Measurements from ENCODE around the gene FOLR1. TPM values are rescaled to one million over a fixed set of nuclear protein-coding genes. Genes with fewer than 3 reads are reported as not detected.

Gene FOLR1
- total RNA-seq, 8 experiments from 2014 or later = 0.33 to 3.5 (median 1.9) TPM; not detected in 3

DNA sequence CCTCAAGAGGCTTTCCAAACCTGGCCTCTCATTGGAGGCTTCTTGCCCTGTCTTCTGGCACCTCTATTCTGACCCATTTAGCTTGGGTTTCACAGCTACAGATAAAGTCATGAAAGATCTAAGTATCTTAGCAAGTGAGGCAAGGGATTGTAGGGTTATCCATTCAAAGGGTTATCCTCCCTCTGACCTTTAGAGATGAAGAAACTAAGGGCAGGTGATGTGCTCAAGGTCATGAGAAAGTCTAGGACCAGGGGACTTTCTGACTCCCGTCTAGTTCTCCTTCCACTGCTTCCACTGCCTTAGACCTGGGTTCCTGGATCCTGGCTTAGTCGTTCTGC is 44.8 kb downstream of the FOLR1 start:
- Histone ChIP-seq H3K27ac (no peak overlapping the region), H3K4me3 (no peak overlapping the region), H3K4me1 (replicated peaks in 1 of 2) (peaks cover 16 to 20% of the 10 kb centered on the region in 2 donors)
- no peak for ATAC-seq (replicated peaks in 6 of 8)
- in situ Hi-C loops (cut with MboI; ENCODE audit: low pct_unique_long_range_greater_than_20kb in 2 of 9, low sequenced_read_pairs in 9 of 9, unreplicated experiment in 9 of 9) = loop anchor here in 1 of 9 experiments (25.0 kb wide), 1 partner anchor 176 kb away; no protein-coding TSS in a partner anchor
- WGBS, 10 experiments = no CpG with 5 or more reads among the region's 2 CpGs

DNA sequence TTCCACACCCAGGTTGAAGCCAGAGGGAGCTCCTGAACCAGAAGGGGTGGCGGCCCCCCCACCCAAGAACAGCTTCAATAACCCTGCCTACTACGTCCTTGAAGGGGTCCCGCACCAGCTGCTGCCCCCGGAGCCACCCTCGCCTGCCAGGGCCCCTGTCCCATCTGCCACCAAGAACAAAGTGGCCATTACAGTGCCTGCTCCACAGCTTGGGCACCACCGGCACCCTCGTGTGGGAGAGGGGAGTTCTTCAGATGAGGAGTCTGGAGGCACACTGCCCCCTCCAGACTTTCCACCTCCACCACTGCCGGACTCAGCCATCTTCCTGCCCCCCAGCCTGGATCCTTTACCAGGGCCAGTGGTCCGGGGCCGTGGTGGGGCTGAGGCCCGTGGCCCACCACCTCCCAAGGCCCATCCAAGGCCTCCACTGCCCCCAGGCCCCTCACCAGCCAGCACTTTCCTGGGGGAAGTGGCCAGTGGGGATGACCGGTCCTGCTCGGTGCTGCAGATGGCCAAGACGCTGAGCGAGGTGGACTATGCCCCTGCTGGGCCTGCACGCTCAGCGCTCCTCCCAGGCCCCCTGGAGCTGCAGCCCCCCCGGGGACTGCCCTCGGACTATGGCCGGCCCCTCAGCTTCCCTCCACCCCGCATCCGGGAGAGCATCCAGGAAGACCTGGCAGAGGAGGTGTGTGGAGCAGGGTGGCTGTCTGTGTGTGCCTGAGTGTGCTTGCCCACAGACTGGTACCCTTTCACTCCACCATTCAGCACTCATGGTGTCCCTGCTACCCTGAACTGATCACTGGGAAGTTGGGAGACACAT is 45.4 kb downstream of the FOLR1 start:
- ATAC-seq (replicated peaks in 6 of 8) = peak in 5 of 8 experiments; percentile 1 to 7 (median 4)
- Histone ChIP-seq H3K4me3 (no peak overlapping the region), H3K4me1 (replicated peaks in 1 of 2) (peaks cover 16 to 20% of the 10 kb centered on the region in 2 donors), H3K27ac (no peak overlapping the region)
- WGBS, 10 experiments = 100% methylated on average over 3 of the region's 22 CpGs; no CpG with 5 or more reads in 9 of the 10 experiments
- in situ Hi-C loops (cut with MboI; ENCODE audit: low pct_unique_long_range_greater_than_20kb in 2 of 9, low sequenced_read_pairs in 9 of 9, unreplicated experiment in 9 of 9) = loop anchor here in 1 of 9 experiments (25.0 kb wide), 1 partner anchor 175 kb away; no protein-coding TSS in a partner anchor

DNA sequence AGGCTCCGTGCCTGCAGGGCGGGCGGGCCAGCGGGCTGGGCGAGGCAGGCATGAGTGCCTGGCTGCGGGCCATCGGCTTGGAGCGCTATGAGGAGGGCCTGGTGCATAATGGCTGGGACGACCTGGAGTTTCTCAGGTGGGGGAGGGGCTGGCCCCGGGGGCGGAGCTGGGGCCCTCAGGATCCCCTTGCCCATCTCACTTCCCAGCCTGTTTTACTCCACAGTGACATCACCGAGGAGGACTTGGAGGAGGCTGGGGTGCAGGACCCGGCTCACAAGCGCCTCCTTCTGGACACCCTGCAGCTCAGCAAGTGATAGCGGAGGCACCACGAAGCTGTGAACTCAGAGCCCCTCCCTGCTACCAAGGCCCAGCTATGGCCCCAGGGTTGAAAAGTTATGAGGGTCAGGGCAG is 46.1 kb downstream of the FOLR1 start:
- Histone ChIP-seq H3K4me3 (no peak overlapping the region), H3K4me1 (replicated peaks in 1 of 2) (peaks cover 16 to 20% of the 10 kb centered on the region in 2 donors), H3K27ac (no peak overlapping the region)
- ATAC-seq (replicated peaks in 6 of 8) = peak; percentile 24 to 71 (median 60)
- WGBS, 10 experiments = no CpG with 5 or more reads among the region's 16 CpGs
- in situ Hi-C loops (cut with MboI; ENCODE audit: low pct_unique_long_range_greater_than_20kb in 2 of 9, low sequenced_read_pairs in 9 of 9, unreplicated experiment in 9 of 9) = loop anchor here in 1 of 9 experiments (25.0 kb wide), 1 partner anchor 174 kb away; no protein-coding TSS in a partner anchor

DNA sequence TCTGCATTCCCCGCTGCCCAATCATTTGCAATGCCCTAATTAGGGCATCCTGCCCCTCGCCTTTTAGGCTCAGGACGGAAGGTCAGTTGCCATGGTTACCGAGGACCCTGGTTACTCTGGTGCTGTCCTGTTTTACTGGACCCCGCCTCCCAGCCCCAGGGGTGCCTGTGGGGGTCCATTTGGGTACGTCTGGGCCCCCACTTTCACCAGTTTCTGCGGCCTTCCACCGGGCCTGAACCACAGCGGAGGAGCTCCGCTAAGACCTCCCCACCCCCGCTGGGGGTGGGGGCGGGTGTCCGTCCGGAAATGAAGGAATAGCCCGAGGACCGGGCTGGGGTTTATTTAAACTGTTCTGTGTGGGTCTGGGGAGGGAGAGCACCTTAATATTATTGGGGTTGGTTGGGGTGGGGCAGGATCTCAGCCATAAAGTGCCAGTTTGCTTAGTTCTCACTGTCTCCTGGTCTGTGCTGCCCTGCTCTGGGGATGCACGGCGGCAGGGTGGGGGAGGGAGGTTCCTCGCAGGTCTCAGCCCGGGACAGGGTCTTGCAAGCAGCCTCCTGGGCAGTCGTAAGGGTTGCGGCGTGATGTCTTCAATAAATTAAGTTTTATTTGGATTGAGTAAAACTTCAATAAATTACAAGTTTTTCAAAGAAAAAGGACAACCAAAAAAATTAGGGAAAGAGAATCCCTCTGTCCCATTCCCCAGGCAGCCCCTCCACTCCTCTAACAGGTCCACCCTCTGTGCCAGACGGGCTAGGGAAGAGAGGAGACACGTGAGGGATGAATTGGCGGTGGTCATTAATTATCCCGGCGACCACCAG is 46.8 kb downstream of the FOLR1 start:
- peaks cover 16 to 20% of the 10 kb centered on the region in 2 donors for H3K4me1 ChIP-seq (replicated peaks in 1 of 2)
- in situ Hi-C loops (cut with MboI; ENCODE audit: low pct_unique_long_range_greater_than_20kb in 2 of 9, low sequenced_read_pairs in 9 of 9, unreplicated experiment in 9 of 9) = loop anchor here in 1 of 9 experiments (25.0 kb wide), 1 partner anchor 174 kb away; no protein-coding TSS in a partner anchor
- 39 to 60% (median 56%) methylated on average over 2 to 3 of the region's 28 CpGs; no CpG with 5 or more reads in 7 of the 10 experiments for WGBS, 10 experiments
- no peak overlapping the region for H3K27ac ChIP-seq
- no peak overlapping the region for H3K4me3 ChIP-seq
- peak in 5 of 8 experiments; percentile 1 to 15 (median 7) for ATAC-seq (replicated peaks in 6 of 8)

DNA sequence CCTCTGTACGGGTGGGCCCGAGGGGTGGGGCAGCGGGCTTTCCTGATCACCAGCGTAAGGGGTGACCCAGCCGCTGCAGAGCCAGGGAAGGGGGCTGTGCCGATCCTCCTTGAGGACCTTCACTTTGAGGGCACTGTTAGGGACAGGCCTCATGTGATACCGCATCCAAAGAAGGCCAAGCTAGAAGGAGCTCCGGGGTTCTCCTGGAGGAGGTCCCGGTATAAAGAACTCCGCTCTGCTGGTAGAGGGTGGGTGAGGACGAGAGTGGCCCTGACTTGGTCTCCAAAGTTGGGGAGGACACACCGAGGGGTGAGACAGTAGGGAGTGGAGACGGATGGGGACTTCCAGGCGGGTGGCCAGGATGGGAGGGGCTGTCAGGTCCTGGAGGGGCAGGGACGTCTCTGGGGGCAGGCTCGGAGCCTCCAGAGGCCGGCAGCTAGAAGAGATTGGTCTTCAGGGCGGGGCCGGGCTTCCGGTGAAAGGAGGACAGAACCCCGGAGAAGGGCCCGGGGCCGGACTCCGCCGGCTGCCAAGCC is 47.4 kb downstream of the FOLR1 start:
- WGBS, 10 experiments = no CpG with 5 or more reads among the region's 25 CpGs
- in situ Hi-C loops (cut with MboI; ENCODE audit: low pct_unique_long_range_greater_than_20kb in 2 of 9, low sequenced_read_pairs in 9 of 9, unreplicated experiment in 9 of 9) = loop anchor here in 1 of 9 experiments (25.0 kb wide), 1 partner anchor 173 kb away; no protein-coding TSS in a partner anchor
- no peak overlapping the region for H3K27ac ChIP-seq
- H3K4me3 ChIP-seq = peak overlapping the region in 4 of 5 donors; percentile 4 to 27 (median 18)
- peak; percentile 16 to 73 (median 60) for ATAC-seq (replicated peaks in 6 of 8)
- H3K4me1 ChIP-seq (replicated peaks in 1 of 2) = peaks cover 16 to 20% of the 10 kb centered on the region in 2 donors

DNA sequence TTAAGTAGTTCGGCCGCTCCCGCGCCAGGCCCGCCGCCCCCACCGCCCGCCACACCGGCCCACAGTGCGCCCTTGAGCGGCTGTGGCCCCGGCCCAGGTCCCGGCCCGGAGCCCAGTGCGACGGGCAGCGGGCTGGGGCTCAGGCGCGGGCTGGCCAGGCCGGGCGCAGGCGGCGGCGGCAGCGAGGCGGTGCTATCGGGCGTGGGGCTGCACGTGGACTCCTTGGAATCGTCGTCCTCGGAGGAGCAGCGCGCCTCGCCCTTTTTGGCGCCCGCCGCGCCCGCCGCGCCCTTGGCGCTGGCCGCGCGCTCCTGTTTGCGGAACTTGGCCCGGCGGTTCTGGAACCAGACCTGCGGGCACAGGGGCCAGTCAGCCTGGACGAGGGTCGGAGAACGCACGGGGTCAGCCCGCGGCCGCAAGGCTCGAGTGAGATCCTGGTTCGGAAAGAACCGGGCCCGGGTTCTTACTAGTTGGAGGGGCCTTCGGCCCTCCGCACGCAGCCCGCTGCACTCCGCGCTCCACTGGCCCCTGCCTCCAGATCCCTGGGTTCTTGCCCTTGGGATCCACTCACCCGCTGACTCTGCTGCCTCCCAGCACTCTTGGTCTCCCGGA is 48.0 kb downstream of the FOLR1 start:
- H3K4me1 ChIP-seq (replicated peaks in 1 of 2) = peaks cover 18 to 20% of the 10 kb centered on the region in 2 donors
- H3K4me3 ChIP-seq = peak overlapping the region in 4 of 5 donors; percentile 4 to 27 (median 18)
- 5 to 43% (median 7%) methylated on average over 2 to 12 of the region's 69 CpGs; no CpG with 5 or more reads in 6 of the 10 experiments for WGBS, 10 experiments
- no peak overlapping the region for H3K27ac ChIP-seq
- in situ Hi-C loops (cut with MboI; ENCODE audit: low pct_unique_long_range_greater_than_20kb in 2 of 9, low sequenced_read_pairs in 9 of 9, unreplicated experiment in 9 of 9) = loop anchor here in 1 of 9 experiments (25.0 kb wide), 1 partner anchor 172 kb away; no protein-coding TSS in a partner anchor
- peak in 5 of 8 experiments; percentile 15 to 77 (median 76) for ATAC-seq (replicated peaks in 6 of 8)

DNA sequence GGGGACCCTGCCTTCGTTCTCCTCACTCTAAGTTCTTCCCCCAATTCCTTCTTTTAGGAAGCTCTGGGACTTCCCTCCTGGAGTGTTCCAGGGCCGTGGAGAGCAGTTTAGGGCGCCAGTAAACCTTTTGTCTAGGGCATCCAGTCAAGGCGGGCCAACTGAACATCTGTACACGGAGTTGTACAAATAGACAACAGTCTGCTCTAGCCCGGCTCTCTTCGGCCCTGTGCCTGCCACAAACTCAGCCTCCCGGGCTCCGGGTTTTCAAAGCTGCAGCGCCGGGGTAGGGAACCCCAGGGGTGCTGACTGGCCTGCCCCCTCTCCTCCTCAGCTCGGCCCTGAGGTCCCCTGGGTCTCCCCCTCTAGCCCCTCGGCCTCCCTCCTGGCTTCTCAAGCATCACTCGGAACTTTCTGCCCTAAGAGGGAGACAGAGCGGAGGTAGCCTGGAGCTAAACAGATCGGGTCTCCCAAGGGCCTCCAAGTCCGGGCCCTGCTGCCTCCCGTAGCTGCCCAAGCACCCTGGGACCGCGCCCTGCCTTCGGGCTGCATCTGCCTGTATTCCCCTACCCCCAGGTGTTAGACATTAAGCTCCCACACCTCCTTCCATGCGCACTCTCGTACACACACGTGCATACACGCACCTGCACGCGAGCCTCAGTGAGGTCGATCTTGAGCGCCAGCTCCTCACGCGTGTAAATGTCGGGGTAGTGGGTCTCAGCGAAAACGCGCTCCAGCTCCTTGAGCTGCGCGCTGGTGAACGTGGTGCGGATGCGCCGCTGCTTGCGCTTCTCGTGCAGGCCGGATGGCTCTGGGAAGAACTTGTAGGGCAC is 48.7 kb downstream of the FOLR1 start:
- H3K4me3 ChIP-seq = peak overlapping the region in 1 of 5 donors; percentile 22

DNA sequence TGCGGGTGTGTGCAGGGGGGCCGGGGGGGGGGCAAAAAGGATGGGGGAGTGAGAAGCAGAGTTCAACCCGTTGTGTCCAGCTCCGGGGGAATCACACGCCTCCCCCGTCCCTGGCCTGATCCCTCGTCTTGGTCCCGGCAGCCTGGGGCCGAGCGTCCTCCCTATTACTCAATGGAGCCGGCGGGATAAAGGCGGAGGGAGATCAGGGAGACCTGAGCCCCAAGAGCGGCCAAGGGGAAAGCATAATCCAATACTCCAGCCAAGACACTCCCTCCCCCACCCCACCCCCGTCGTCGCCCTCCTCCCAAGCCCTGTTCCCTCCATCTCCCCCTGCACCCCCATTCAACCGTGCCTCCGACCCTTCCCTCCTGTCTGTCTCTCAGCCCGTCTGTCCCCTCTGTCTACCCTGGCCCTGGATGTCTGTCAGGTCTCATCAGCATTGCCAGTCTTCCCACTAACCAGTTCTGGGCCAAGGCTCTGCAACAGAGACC is 49.4 kb downstream of the FOLR1 start:
- Histone ChIP-seq H3K4me1 (replicated peaks in 1 of 2) (peaks cover 18 to 20% of the 10 kb centered on the region in 2 donors), H3K4me3 (no peak overlapping the region), H3K27ac (no peak overlapping the region)
- ATAC-seq (replicated peaks in 6 of 8) = no peak
- no CpG with 5 or more reads among the region's 20 CpGs for WGBS, 10 experiments
- in situ Hi-C loops (cut with MboI; ENCODE audit: low pct_unique_long_range_greater_than_20kb in 2 of 9, low sequenced_read_pairs in 9 of 9, unreplicated experiment in 9 of 9) = loop anchor here in 1 of 9 experiments (25.0 kb wide), 1 partner anchor 171 kb away; no protein-coding TSS in a partner anchor

More for the DNA sequence above, 48.7 kb downstream of the FOLR1 start:
- peak in 1 of 8 experiments; percentile 6 for ATAC-seq (replicated peaks in 6 of 8)
- WGBS, 10 experiments = 0 to 44% (median 16%) methylated on average over 1 to 6 of the region's 44 CpGs; no CpG with 5 or more reads in 4 of the 10 experiments
- Histone ChIP-seq H3K27ac (no peak overlapping the region), H3K4me1 (replicated peaks in 1 of 2) (peaks cover 18 to 20% of the 10 kb centered on the region in 2 donors)
- in situ Hi-C loops (cut with MboI; ENCODE audit: low pct_unique_long_range_greater_than_20kb in 2 of 9, low sequenced_read_pairs in 9 of 9, unreplicated experiment in 9 of 9) = loop anchor here in 1 of 9 experiments (25.0 kb wide), 1 partner anchor 172 kb away; no protein-coding TSS in a partner anchor

DNA sequence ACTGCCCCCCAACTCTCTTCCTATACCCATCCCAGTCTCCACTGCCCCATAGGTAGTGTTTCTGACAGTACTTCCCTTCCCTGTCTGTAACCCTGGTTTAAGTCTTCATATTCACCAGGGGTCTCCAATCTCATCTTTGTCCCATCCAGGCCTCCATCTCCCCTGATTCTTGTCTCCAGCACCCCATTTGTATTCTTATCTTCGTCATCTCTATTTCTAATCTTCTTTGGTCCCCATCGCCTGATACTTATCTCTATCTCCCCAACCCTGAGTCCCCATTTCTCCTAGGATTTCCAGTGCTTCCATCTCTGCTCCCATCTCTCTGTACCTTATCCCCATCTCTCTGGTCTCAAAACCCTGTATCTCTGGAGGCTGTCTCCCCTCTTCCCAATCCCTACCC is 50.2 kb downstream of the FOLR1 start:
- Histone ChIP-seq H3K4me3 (no peak overlapping the region), H3K4me1 (replicated peaks in 1 of 2) (peaks cover 18 to 20% of the 10 kb centered on the region in 2 donors), H3K27ac (no peak overlapping the region)
- ATAC-seq (replicated peaks in 6 of 8) = no peak
- in situ Hi-C loops (cut with MboI; ENCODE audit: low pct_unique_long_range_greater_than_20kb in 2 of 9, low sequenced_read_pairs in 9 of 9, unreplicated experiment in 9 of 9) = loop anchor here in 1 of 9 experiments (25.0 kb wide), 1 partner anchor 170 kb away; no protein-coding TSS in a partner anchor
- WGBS, 10 experiments = 82 to 100% (median 96%) methylated on average over 1 to 2 of the region's 2 CpGs; no CpG with 5 or more reads in 3 of the 10 experiments

DNA sequence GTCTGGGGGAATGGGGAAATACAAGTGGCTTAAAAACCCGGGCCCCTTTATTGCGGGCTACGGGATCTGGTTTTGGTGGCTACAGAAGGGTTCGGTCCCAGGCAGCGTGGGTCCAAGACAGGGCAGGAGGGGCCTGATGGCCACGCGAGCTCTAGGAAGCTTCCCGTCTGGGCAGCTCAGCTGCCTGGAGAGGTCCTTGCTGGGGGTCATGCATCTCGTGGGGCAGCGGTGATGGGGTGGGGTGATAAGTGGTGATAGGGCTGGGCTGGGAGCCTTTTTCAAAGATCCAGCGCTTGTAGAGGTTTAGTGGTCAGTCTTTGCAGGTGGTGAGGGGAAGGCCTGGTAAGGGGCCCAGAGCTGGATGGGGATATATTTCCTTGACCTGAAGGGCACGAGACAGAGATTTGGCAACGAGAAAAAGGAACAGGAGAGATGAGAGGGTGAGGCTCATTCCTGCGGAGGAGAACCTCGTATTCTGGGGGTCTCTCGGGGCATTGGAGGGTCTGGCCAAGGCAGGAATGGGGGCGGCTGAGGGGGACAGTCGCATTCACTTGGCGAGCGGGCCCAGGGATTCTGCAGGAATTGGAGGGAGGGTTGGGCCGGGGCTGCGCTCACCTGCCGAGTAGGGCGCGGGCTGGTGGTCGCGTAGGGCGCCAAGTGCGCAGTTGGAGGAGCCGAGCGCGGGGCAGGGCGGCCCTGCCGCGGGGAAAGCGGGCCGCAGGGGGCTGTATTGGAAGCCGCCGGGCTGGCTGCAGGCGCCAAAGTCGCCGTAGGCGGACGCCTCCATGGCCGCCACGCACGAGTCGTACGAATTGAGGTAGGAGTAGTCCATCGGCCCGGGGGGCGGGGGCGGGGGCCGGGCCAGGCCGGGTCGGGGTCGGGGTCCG is 51.5 kb downstream of the FOLR1 start:
- WGBS, 10 experiments = 80 to 100% methylated on average over 1 to 3 of the region's 58 CpGs; no CpG with 5 or more reads in 8 of the 10 experiments
- Histone ChIP-seq H3K4me3 (peak overlapping the region in 2 of 5 donors; percentile 21 to 24), H3K4me1 (replicated peaks in 1 of 2) (peaks cover 13 to 15% of the 10 kb centered on the region in 2 donors), H3K27ac (no peak overlapping the region)
- in situ Hi-C loops (cut with MboI; ENCODE audit: low pct_unique_long_range_greater_than_20kb in 2 of 9, low sequenced_read_pairs in 9 of 9, unreplicated experiment in 9 of 9) = loop anchor here in 1 of 9 experiments (25.0 kb wide), 1 partner anchor 169 kb away; no protein-coding TSS in a partner anchor
- ATAC-seq (replicated peaks in 6 of 8) = no peak

All from motor neuron (in vitro differentiated cells).